ENCODE measurements around the gene LRRC43. TPM values are rescaled to one million over a fixed set of nuclear protein-coding genes. Genes with fewer than 3 reads are reported as not detected.
"Not testable (repeated sequence)": the region's sequence is repeated elsewhere in the genome, so short reads cannot be mapped to it uniquely, and the experiment has no call there.

The LRRC43 gene
- total RNA-seq, 2 donors from 2014 or later, result 0.36 to 0.47 TPM

DNA sequence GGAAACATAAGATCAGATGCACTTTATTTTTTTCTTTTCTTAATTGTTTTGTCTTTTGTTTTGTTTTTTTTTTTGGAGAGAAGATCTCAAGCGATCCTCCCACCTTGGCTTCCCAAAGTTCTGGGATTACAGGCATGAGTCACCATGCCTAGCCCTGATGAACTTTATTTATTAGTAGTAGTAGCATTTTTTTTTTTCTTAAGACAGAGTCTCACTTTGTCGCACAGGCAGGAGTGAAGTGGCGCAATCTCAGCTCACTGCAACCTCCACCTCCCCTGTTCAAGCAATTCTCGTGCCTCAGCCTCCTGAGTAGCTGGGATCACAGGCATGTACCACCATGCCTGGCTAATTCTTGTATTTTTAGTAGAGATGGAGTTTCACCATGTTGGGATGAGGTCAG is 6.5 kb upstream of the LRRC43 start:
- H3K36me3 Mint-ChIP-seq; DNase-seq (ENCODE audit: low spot score in 2 of 2); H3K9me3 Mint-ChIP-seq; ATAC-seq: not testable (repeated sequence)
- peak overlapping the region in 1 of 2 donors; percentile 12 for H3K27ac Mint-ChIP-seq

- no peak for DNase-seq (ENCODE audit: low spot score in 2 of 2)
- Mint-ChIP-seq H3K9me3 (no peaks in the 10 kb centered on the region), H3K27ac (no peak overlapping the region), H3K36me3 (no peaks in the 10 kb centered on the region)
- ATAC-seq, result no peak
Observed at GRCh38 chr12:122183588-122183940, 641 bp downstream of the LRRC43 start.

- ATAC-seq, result peak in 1 of 2 donors; percentile 49
- Mint-ChIP-seq H3K27ac (peak overlapping the region in 1 of 2 donors; percentile 42), H3K9me3 (no peaks in the 10 kb centered on the region), H3K36me3 (no peaks in the 10 kb centered on the region)
- no peak for DNase-seq (ENCODE audit: low spot score in 2 of 2)
Observed at GRCh38 chr12:122184517-122184916, 1.6 kb downstream of the LRRC43 start.

- DNase-seq (ENCODE audit: low spot score in 2 of 2) (no peak), ATAC-seq (no peak)
- H3K36me3 Mint-ChIP-seq, result no peaks in the 10 kb centered on the region
- no peaks in the 10 kb centered on the region for H3K9me3 Mint-ChIP-seq
- H3K27ac Mint-ChIP-seq, result peak overlapping the region in 1 of 2 donors; percentile 42
Observed at GRCh38 chr12:122185079-122185478, 2.2 kb downstream of the LRRC43 start.

GRCh38 chr12:122185494-122186082 is 2.7 kb downstream of the LRRC43 start:
- H3K27ac Mint-ChIP-seq, result peak overlapping the region in 1 of 2 donors; percentile 42
- no peaks in the 10 kb centered on the region for H3K36me3 Mint-ChIP-seq
- DNase-seq (ENCODE audit: low spot score in 2 of 2) (no peak), ATAC-seq (no peak)
- no peaks in the 10 kb centered on the region for H3K9me3 Mint-ChIP-seq

DNA sequence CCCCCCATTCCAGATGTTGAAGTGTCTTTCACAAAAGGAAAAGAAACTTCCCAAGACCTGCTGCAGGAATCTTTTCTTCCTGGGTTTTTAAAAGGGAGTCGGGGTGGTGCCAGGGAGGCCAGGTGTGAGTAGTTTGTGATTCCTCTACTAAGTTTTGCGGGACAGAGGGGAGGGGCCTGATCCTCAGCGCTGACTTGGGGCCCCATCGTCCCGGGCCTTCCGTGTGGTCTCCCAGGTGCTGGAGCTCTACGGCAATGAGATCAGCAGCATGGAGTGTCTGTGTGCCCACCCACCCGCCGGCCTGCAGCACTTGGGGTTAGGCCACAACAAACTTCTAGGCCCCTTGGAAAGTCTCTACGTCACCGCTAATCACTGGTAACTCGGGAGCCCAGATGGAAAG is 4.5 kb downstream of the LRRC43 start:
- no peak for DNase-seq (ENCODE audit: low spot score in 2 of 2)
- ATAC-seq, result no peak
- H3K27ac Mint-ChIP-seq, result no peak overlapping the region
- no peaks in the 10 kb centered on the region for H3K36me3 Mint-ChIP-seq
- no peaks in the 10 kb centered on the region for H3K9me3 Mint-ChIP-seq

DNA sequence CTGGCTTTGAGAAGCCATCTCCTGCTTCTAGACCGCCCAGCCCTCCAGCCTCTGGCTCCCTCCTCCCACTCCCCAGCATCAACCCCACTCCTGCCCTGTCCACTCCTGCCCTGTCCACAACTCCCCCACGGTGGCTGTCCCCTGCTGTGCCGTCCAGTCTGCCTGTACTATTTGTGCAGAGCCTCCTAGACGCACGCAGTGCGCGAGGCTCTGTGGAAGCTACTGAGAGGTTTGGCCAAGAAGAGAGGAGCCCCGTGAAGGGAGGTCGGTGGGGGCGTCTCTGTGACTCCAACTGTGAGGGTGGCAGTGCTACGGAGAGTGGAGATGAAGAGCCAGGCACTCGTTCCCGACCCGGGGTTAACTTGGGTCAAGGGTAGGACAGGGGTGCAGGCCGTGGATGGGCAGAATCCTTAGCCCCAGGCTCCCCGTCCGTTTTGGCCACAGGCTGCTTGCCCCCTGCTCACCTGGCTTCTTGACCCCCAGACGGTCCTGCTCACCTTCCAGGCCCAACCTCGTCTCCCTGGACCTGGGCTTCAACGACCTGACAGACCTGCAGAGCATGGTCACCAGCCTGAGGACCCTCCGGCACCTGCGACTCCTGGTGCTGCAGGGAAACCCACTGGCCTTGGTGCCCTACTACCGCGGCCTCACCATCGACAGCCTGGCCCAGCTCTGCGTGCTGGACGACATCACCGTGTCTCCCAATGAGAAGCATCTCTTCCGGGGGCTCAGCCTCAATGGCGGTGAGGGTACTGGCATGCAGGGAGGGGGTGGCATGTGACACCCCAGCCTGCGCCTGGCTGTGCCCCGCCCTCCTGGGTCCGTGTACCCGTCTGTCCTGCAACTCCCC is 6.9 kb downstream of the LRRC43 start:
- no peak for ATAC-seq
- no peak for DNase-seq (ENCODE audit: low spot score in 2 of 2)
- Mint-ChIP-seq H3K9me3 (no peaks in the 10 kb centered on the region), H3K36me3 (no peaks in the 10 kb centered on the region), H3K27ac (no peak overlapping the region)

GRCh38 chr12:122190842-122191668 is 8.1 kb downstream of the LRRC43 start:
- H3K27ac Mint-ChIP-seq, result no peak overlapping the region
- ATAC-seq (peak; percentile 78 to 95), DNase-seq (ENCODE audit: low spot score in 2 of 2) (peak in 1 of 2 donors; percentile 81)
- H3K36me3 Mint-ChIP-seq, result no peaks in the 10 kb centered on the region
- peaks cover 4 to 5% of the 10 kb centered on the region in 2 donors for H3K9me3 Mint-ChIP-seq

- H3K36me3 Mint-ChIP-seq, result no peaks in the 10 kb centered on the region
- H3K9me3 Mint-ChIP-seq, result peaks cover 4 to 5% of the 10 kb centered on the region in 2 donors
- ATAC-seq, result no peak
- no peak overlapping the region for H3K27ac Mint-ChIP-seq
- DNase-seq (ENCODE audit: low spot score in 2 of 2), result no peak
Observed at GRCh38 chr12:122192441-122192840, 9.5 kb downstream of the LRRC43 start.

DNA sequence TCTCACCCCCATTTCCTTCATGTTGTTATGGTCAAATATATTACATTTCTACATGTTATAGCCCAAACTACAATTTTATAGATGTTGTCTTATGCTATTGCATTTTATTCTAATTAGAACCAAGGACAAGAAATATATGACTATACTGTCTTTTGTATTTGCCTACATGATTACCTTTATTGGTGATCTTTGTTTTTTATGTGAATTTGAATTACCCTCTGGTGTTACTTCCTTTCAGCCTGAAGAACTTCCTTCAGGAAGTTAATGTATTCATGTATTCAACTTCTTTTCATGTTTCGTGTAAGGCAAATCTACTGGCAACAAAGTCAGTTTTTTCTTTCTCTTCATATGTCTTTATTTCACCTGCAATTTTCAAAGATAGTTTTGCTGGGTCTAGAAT is 11.9 kb downstream of the LRRC43 start:
- Mint-ChIP-seq H3K27ac (no peak overlapping the region), H3K36me3 (no peaks in the 10 kb centered on the region), H3K9me3 (peaks cover 4 to 5% of the 10 kb centered on the region in 2 donors)
- no peak for ATAC-seq
- no peak for DNase-seq (ENCODE audit: low spot score in 2 of 2)

GRCh38 chr12:122195405-122195804 is 12.5 kb downstream of the LRRC43 start:
- ATAC-seq, result no peak

DNA sequence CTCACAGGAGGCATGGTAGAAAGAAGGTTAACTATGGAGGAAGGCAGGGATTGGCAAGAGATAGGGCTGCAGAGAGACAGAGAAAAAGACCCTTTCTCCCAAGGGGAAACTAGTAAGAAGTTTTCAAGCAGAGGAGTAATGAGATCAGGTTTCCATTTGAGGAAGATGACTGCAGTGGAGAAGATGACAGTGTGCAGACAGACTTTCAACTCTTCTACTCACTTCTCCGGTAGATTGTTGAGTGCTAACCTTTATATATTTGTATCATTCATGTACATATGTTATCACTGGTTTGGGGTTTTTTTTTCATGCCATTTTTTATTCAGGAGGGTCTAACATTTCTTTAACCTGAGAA is 14.7 kb downstream of the LRRC43 start:
- Mint-ChIP-seq H3K36me3 (no peaks in the 10 kb centered on the region), H3K9me3 (peaks cover 4 to 5% of the 10 kb centered on the region in 2 donors), H3K27ac (peak overlapping the region in 1 of 2 donors; percentile 10)
- DNase-seq (ENCODE audit: low spot score in 2 of 2) (no peak), ATAC-seq (peak in 1 of 2 donors; percentile 74)

More at GRCh38 chr12:122195405-122195804, 12.5 kb downstream of the LRRC43 start:
- no peak for DNase-seq (ENCODE audit: low spot score in 2 of 2)
- no peaks in the 10 kb centered on the region for H3K36me3 Mint-ChIP-seq
- H3K9me3 Mint-ChIP-seq, result peaks cover 4 to 5% of the 10 kb centered on the region in 2 donors
- no peak overlapping the region for H3K27ac Mint-ChIP-seq

DNA sequence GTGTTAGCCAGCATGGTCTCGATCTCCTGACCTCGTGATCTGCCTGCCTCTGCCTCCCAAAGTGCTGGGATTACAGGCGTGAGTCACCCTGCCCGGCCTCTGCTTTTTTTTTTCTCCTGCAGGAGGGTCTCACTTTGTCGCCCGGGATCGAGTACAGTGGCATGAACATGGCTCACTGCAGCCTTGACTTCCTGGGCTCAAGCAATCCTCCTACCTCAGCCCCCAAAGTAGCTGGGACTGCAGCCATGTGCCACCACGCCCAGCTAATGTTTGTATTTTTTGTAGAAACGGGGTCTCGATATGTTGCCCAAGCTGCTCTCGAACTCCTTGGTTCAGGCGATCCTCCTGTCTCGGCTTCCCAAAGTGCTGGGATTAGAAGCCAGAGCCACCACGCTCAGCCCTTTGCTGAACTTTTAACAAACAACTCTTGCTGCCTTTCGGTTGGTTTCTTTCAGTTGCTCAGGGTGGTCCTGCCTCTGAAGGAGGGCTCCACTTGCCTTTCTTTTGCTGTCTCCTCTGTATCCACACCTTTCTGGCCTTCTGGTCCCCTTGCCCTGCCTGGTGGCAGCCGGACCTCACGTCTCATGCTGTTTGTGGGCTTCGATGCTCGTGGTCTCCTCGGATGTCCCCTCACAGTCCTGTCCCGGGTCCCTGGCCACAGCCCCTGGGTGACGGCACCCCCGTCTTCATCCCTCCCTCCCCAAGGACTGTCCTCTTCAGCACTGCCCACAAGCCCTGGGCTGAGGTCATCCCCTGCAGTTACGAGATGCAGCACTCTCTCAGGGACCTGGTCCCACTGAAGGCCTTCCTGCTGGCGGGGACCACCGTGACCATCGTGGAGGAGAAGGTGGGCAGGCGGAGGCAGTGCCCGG is 16.8 kb downstream of the LRRC43 start:
- peaks cover 2 to 4% of the 10 kb centered on the region in 2 donors for H3K36me3 Mint-ChIP-seq
- no peak for ATAC-seq
- DNase-seq (ENCODE audit: low spot score in 2 of 2), result no peak
- H3K9me3 Mint-ChIP-seq, result peaks cover 4 to 5% of the 10 kb centered on the region in 2 donors
- no peak overlapping the region for H3K27ac Mint-ChIP-seq

- H3K9me3 Mint-ChIP-seq, result peaks cover 2 to 3% of the 10 kb centered on the region in 2 donors
- no peak for DNase-seq (ENCODE audit: low spot score in 2 of 2)
- no peak for ATAC-seq
- no peak overlapping the region for H3K27ac Mint-ChIP-seq
- peaks cover 8 to 10% of the 10 kb centered on the region in 2 donors for H3K36me3 Mint-ChIP-seq
Observed at GRCh38 chr12:122200541-122201175, 17.7 kb downstream of the LRRC43 start.

DNA sequence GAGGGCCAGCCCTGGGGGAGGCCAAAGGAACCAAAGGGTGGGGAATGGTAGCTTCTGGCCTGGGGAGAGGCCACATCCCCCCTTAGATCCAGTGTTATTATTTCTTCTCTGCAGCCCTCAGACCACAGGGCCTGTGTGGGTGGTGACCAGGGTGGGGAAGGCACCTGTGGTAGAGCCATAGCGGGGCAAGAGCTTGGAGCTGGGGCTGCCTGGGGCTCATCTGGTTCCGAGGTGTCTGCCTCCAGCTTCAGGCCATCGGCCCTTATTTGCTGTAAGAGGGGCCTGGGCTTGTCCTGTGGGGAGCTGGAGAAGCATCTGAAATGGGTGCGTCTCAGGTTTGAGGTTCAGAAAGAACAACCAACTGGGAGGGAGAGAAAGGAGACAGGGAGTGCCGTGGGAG is 18.5 kb downstream of the LRRC43 start:
- Mint-ChIP-seq H3K36me3 (peaks cover 8 to 10% of the 10 kb centered on the region in 2 donors), H3K27ac (no peak overlapping the region), H3K9me3 (no peaks in the 10 kb centered on the region)
- no peak for DNase-seq (ENCODE audit: low spot score in 2 of 2)
- no peak for ATAC-seq

DNA sequence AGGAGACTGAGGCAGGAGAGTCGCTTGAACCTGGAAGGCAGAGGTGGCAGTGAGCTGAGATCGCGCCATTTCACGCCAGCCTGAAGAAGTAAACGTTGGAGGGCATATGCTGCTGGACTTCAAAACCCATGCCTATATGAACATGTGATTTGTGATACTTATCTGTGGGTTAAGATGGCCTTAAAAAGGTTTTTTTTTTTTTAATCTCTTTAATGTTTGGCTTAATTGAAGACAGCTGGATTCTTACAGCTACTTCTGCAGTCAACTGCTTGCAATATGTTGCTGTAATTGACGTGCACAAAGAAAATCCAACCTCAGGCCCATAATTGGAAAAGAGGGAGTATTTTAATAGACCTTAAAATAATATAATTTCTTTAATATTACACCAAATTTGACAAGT is 19.1 kb downstream of the LRRC43 start:
- H3K27ac Mint-ChIP-seq, result no peak overlapping the region
- H3K9me3 Mint-ChIP-seq, result no peaks in the 10 kb centered on the region
- no peak for DNase-seq (ENCODE audit: low spot score in 2 of 2)
- no peak for ATAC-seq
- peaks cover 8 to 10% of the 10 kb centered on the region in 2 donors for H3K36me3 Mint-ChIP-seq

All from activated naive CD4-positive, alpha-beta T cell treated with anti-CD3 and anti-CD28 coated beads, Interleukin-2, amount 50 U/mL, for 72 hours (primary cell).